Embryonic facial prominence (tissue), 1 donor: ENCODE measurements around the gene DOK1.

ENCODE experiments used
- DNase-seq: peaks from one replicate; pipeline ENCODE4 v3.0.0-alpha.2; 2016; ENCODE audit errors: extremely low spot score

DOK1 gene

GRCh38 chr2:74525717-74526648 is 28.5 kb upstream of the DOK1 start, which contains the start of gene DQX1:
Gene DQX1 (minus strand): TSS chr2:74526231. CDS start chr2:74525729, 502 bp downstream.
- no peak for DNase-seq

- DNase-seq: no peak
Observed at GRCh38 chr2:74526649-74527230, 27.8 kb upstream of the DOK1 start.

- no peak for DNase-seq
Observed at GRCh38 chr2:74527741-74528140, 26.8 kb upstream of the DOK1 start.

- DNase-seq: no peak
Observed at GRCh38 chr2:74528600-74529356, 25.7 kb upstream of the DOK1 start.

- peak; percentile 87 for DNase-seq
Observed at GRCh38 chr2:74529357-74530238, 24.9 kb upstream of the DOK1 start, which contains the start of the genes AUP1 and HTRA2. Gene AUP1 (minus strand): TSS chr2:74529706. CDS start chr2:74529629, 77 bp downstream. Gene HTRA2 (plus strand): TSS chr2:74529933. CDS start chr2:74530007, 74 bp downstream.

GRCh38 chr2:74530239-74531187 is 24.0 kb upstream of the DOK1 start:
- no peak for DNase-seq

GRCh38 chr2:74531666-74532065 is 22.9 kb upstream of the DOK1 start:
- DNase-seq: no peak

- DNase-seq: no peak
Observed at GRCh38 chr2:74532222-74532621, 22.3 kb upstream of the DOK1 start.

- no peak for DNase-seq
Observed at GRCh38 chr2:74533464-74533863, 21.1 kb upstream of the DOK1 start.

GRCh38 chr2:74534411-74534810 is 20.1 kb upstream of the DOK1 start:
- DNase-seq: no peak

GRCh38 chr2:74535440-74535965 is 19.0 kb upstream of the DOK1 start:
- DNase-seq: no peak

- no peak for DNase-seq
Observed at GRCh38 chr2:74536166-74536950, 18.2 kb upstream of the DOK1 start.

GRCh38 chr2:74537140-74537539 is 17.4 kb upstream of the DOK1 start:
- DNase-seq: no peak

- no peak for DNase-seq
Observed at GRCh38 chr2:74538881-74539339, 15.6 kb upstream of the DOK1 start.

- DNase-seq: no peak
Observed at GRCh38 chr2:74540291-74540690, 14.2 kb upstream of the DOK1 start.

GRCh38 chr2:74542978-74543377 is 11.5 kb upstream of the DOK1 start:
- DNase-seq: no peak

- no peak for DNase-seq
Observed at GRCh38 chr2:74544634-74545033, 9.9 kb upstream of the DOK1 start.

- DNase-seq: no peak
Observed at GRCh38 chr2:74546004-74546403, 8.5 kb upstream of the DOK1 start.
